Gastrocnemius medialis (tissue), 4 donors: Measurements from ENCODE around the gene ITGAE.

Source experiments
- CTCF ChIP-seq, 5 experiments: fragments of 450-650 bp in 3 of 5; fragments of 200-600 bp in 2 of 5; sonication (generic) in 2 of 5; IDR thresholded peaks in 4 of 5; conservative IDR thresholded peaks in 1 of 5; 1 replicate in 4 of 5; 2 replicates in 1 of 5; pipeline ENCODE4 v1.5.1; 2016 to 2019; ENCODE audit warnings: antibody characterized with exemption in 5 of 5, mild to moderate bottlenecking in 3 of 5, moderate library complexity in 3 of 5
- POLR2A ChIP-seq, 2 donors: fragments of 450-650 bp; IDR thresholded peaks; one replicate each; pipeline ENCODE4 v1.6.1; 2017; ENCODE audit warnings: antibody characterized with exemption in 2 of 2, mild to moderate bottlenecking in 2 of 2, moderate library complexity in 2 of 2

- peak in 2 of 5 experiments; percentile 15 to 29 for TF ChIP-seq CTCF (IDR thresholded peaks at IDR 0.05 in 4 of 5, conservative IDR thresholded peaks at IDR 0.05 in 1 of 5)
- TF ChIP-seq POLR2A (IDR thresholded peaks at IDR 0.05): no peak
Measured at GRCh38 chr17:3732210-3732621, 68.8 kb downstream of the ITGAE start.
